GM19397 (cell line): ENCODE measurements around the gene ASB3.
"Not testable (repeated sequence)": the region's sequence is repeated elsewhere in the genome, so short reads cannot be mapped to it uniquely, and the experiment has no call there.

ENCODE experiments used
- ATAC-seq: cut with Tn5 transposase; IDR thresholded peaks from one replicate; pipeline ENCODE4 v1.9.1; 2021; ENCODE audit warnings: mild to moderate bottlenecking, moderate library complexity; ENCODE audit not compliant: unreplicated experiment

The ASB3 gene

DNA sequence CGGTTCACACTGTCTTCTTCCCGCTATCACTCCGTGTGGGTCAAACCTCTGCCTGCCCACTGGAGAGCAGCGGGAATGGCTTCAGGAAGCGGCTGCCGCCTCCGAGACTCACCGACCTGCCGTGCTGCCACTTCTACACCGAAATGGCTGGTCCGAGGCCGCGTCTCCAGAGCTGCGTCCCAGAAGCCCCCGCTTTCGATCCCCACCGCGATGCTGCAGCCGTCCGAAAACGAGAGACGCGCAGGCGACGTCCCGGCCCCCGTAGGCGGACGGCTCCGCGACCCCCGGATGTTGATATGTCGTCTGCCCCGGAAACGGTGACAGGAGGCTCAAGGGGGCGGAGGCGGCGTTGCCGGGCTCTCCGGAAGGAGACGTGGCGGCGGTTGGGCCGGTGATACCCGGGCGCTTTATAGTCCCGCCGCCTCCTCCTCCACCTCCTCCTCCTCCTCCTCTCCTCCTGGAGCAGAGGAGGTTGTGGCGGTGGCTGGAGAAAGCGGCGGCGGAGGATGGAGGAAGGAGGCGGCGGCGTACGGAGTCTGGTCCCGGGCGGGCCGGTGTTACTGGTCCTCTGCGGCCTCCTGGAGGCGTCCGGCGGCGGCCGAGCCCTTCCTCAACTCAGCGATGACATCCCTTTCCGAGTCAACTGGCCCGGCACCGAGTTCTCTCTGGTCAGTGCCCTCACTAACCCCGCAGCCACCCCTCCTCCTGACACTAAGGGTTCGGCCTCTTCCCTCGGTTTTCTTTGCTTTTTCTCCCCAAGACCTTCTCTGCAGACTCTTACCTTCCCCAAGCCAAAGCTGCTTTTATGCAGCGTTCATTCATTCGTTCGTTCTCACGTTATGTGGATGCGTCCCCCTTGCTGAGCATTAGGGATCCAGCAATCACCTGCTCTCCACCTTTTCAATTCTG is at the start of gene ASB3, which contains the start of gene ERLEC1:
ASB3 (minus strand) TSS at position 249 of the 909 bp plus-strand sequence. CDS start 21,381 bp downstream, outside the sequence.
ERLEC1 (plus strand) TSS at position 340 of the 909 bp plus-strand sequence; CDS start at position 507, 167 bp downstream.
- ATAC-seq, result peak; percentile 97

DNA sequence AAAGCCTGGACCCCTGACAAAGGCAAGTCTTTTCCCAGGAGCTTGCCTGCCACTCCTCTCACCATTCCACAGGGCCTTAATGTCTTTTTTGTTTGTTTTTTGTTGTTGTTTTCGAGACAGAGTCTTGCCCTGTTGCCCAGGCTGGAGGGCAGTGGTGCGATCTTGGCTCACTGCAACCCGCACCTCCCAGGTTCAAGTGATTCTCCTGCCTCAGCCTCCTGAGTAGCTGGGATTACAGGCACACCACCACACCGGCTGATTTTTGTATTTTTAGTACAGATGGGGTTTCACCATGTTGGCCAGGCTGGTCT is 43.2 kb upstream of the ASB3 start:
- ATAC-seq, result not testable (repeated sequence)

- ATAC-seq, result no peak
Measured at GRCh38 chr2:53829273-53829979, 42.7 kb upstream of the ASB3 start.

DNA sequence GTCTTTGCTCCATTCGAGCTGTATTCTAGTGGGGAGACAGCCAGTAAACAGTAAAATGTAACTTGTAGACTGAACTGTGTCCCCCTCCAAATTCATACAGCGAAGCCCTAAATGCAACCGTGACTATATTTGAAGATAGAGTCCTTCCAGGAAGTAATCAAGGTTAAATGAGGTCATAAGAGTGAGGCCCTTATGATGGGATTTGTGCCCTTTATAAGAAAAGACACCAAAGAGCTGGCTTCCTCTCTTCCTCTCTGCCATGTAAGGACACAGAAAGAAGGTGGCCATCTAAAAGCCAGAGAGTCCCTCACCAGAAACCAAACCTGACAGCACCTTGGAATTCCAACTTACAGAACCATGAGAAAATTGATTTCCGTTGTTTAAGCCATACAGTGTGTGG is 41.6 kb upstream of the ASB3 start:
- no peak for ATAC-seq

DNA sequence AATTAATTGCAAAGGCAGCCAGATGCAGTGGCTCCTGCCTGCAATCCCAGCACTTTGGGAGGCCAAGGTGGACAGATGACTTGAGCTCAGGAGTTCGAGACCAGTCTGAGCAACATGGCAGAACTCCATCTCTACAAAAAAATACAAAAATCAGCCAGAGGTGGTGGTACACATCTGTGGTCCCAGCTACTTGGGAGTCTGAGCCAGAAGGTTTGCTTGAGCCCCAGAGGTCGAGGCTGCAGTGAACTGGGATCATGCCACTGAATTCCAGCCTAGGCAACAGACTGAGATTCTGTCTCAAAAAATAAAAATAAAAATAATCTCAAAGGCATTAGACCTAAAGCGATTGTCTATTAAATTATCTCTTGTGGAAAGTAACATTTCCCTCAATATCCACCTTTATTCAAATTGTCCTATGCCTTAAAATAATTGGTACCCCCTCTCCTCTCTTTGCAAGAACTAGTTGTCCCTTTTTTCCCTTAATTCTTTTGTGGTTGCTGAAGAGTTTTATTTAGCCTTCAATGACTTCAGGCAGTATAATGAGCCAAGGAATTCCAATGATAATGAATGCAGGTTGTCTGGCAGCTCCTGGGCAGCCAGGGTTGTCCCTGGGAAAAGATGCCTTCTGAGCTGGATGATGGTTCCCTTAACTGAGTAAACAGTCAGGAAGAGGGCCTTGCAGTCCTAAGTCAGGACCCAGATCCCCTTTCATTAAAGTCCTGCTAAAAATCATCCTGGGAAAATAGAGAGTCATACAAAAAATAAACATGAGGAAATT is 40.8 kb upstream of the ASB3 start:
- no peak for ATAC-seq

- ATAC-seq, result no peak
Measured at GRCh38 chr2:53826587-53827397, 40.0 kb upstream of the ASB3 start.

DNA sequence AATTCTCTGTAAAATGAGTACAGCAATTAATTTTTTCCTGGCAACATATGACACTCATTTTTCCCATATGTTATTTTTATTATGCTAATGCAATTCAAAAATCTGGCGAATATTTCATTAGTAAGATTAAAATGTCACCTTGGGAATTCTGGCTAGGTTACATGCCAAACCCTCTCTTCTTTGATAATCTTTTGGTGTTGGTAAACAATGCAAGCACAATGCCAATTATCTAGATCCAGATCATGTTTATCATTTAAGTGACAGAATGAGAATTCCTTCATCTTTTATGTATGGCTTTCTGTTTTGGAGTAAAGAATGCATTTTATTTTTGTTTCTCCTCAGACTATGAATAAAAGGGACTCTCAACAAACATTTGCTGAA is 39.3 kb upstream of the ASB3 start:
- no peak for ATAC-seq

DNA sequence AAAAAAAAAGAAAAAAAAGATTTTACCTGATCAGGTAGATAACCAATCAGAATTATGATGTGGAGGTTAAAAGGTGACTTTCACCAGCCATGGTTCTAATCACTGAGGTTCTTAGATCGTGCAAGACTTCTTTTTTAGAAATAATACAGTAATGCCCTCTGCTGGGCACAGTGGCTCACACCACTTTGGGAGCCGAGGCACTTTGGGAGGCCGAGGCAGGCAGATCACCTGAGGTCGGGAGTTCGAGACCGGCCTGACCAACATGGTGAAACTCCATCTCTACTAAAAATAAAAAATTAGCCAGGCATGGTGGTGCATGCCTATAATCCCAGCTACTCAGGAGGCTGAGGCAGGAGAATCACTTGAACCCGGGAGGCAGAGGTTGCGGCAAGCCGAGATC is 36.9 kb upstream of the ASB3 start:
- ATAC-seq, result not testable (repeated sequence)

GRCh38 chr2:53821810-53822209 is 35.1 kb upstream of the ASB3 start:
- no peak for ATAC-seq

DNA sequence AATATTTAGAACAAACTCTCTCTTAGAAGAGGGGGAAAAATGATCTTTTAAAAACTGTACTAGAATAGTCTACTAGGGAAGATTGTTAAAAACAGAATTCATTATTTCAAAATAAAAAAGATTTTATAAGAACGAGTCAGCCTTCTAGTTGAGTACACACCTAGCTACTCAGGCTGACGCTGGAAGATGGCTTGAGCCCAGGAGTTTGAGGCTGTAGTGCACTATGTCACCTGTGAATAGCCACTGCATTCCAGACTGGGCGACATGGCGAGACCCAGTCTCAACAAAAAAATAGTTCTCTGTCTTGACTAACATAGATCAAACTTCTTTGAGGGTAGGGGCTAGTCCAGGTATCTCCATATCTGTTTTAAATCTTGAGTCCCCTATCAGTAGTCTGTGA is 34.0 kb upstream of the ASB3 start:
- ATAC-seq, result no peak

DNA sequence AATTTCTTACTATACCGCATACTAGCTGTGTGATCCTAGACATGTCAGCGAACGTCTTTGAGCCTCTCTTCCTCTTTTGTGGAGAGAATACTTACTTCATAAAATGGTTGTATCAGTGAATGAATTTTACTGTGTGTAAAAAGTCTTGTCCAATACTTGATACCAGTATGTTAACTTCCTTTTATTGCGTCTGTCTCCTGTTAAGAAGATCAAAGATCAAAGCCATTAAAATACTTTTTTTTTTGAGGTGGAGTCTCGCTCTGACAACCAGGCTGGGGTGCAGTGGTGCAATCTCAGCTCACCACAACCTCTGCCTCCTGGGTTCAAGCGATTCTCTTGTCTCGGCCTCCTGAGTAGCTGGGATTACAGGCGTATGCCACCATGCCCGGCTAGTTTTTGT is 33.3 kb upstream of the ASB3 start:
- no peak for ATAC-seq

DNA sequence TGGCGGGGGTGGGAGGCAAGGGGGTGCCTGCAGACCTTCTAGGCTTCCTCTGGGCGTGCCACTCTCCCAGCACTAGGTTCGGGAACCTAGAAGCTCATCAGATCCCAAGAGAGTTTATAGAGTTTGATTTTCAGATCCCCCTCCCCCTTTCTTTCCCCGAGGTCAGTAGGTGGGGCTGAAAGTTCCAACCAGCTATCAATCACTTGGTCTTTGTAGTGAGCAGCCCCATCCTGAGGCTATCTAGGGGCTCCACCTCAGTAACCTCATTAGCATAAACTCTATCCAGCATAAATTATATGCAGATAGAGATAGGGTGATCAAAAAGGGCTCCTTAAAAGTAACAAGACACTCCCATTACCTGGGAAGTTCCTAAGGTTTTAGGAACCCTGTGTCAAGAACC is 32.9 kb upstream of the ASB3 start:
- ATAC-seq, result no peak

- ATAC-seq, result no peak
Measured at GRCh38 chr2:53818854-53819435, 32.2 kb upstream of the ASB3 start.

DNA sequence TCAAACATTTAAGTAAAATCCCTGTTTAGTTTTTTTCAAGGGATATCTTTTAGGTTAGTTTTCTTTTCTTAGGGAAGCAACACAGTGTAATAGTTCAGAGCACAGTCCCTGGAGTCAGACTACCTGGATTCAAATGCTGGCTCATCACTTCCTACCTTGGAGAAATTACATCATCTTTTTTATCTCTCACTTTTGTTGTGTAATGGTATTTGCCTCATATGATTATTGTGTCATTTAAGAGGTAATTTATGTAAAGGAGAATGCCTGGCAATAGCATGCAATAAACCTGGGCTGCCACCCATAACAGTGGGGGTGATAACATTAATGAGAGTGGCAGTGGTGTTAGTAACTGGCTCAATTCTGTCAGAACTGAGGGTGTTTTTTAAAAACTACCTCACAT is 26.4 kb upstream of the ASB3 start:
- no peak for ATAC-seq

GRCh38 chr2:53811601-53812000 is 24.8 kb upstream of the ASB3 start:
- ATAC-seq, result no peak

DNA sequence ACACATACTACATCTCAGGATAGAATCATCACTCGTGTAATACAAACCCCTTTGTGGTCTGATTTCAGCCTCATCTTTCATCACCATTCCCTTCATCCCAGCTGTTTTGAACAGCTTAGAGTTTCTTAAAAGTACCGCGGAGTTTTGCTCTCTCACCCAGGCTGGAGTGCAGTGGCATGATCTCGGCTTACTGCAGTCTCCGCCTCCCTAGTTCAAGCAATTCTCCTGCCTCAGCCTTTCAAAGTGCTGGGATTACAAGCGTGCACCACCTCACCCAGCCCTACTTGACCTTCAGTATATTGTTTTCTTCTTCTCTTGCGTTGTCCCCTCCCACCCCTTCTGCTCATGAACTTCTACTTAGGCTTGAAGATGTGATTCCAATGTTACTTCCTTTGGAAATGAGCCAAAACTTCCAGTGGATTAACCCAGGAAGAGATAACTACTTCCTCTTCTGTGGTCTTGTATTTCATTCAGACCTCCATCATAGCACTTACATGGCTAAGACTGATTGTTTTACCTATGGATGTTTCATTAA is 15.9 kb upstream of the ASB3 start:
- no peak for ATAC-seq

GRCh38 chr2:53801547-53801946 is 14.8 kb upstream of the ASB3 start:
- no peak for ATAC-seq

GRCh38 chr2:53793821-53794220 is 7.1 kb upstream of the ASB3 start:
- ATAC-seq, result no peak

DNA sequence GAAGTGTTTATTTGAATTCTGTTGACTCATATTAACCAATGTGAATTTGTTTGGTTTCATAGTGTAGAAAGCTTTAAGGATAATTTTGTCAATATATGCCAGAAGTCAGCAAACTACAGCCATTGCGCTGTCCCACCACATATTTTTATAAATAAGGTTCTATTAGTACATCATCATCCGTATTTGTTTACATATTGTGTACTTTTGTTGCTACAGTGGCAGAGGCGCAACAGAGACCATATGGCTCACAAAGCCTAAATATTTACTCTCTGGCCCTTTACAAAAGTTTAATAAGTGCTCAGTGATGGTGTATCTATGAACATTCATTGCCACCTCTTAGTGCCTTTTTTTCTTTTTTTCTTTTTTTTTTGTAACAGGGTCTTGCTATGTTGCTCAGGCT is 6.5 kb upstream of the ASB3 start:
- no peak for ATAC-seq
